Thoracic aorta (tissue), 2 donors: ENCODE results near the gene FNDC4. TPM values are rescaled to one million over a fixed set of nuclear protein-coding genes. Genes with fewer than 3 reads are reported as not detected.

ENCODE experiments used
- ATAC-seq: fragments of 150-250 bp; one replicate; pipeline ENCODE4 v1.8.0; 2017; ENCODE audit warnings: low read depth; ENCODE audit not compliant: insufficient number of reproducible peaks, low FRiP score
- DNase-seq: peaks from one replicate; pipeline ENCODE4 v3.0.0-alpha.2; 2020; ENCODE audit warnings: low spot score
- H3K27ac ChIP-seq, 2 donors: fragments of 200-600 bp; sonication (generic); 1 replicate in 1 of 2; 2 replicates in 1 of 2; pipeline ENCODE4 v1.5.1; 2016; ENCODE audit warnings: mild to moderate bottlenecking in 2 of 2, moderate library complexity in 2 of 2
- H3K27me3 ChIP-seq: fragments of 200-600 bp; sonication (generic); replicated peaks from 2 replicates; pipeline ENCODE4 v1.6.0; 2016; ENCODE audit warnings: mild to moderate bottlenecking; ENCODE audit not compliant: insufficient read depth
- H3K36me3 ChIP-seq: fragments of 200-600 bp; sonication (generic); one replicate; pipeline ENCODE4 v1.5.1; 2016
- H3K4me1 ChIP-seq, 2 donors: fragments of 200-600 bp; sonication (generic); 1 replicate in 1 of 2; 2 replicates in 1 of 2; pipeline versions ENCODE4 v1.5.1 to v1.6.0; 2016; ENCODE audit warnings: low read depth in 2 of 2, mild to moderate bottlenecking in 1 of 2; ENCODE audit not compliant: control insufficient read depth in 1 of 2
- H3K4me3 ChIP-seq: fragments of 200-600 bp; sonication (generic); 2 replicates; pipeline ENCODE4 v1.5.1; 2016; ENCODE audit warnings: mild to moderate bottlenecking
- H3K9me3 ChIP-seq: fragments of 200-600 bp; sonication (generic); 2 replicates; pipeline ENCODE4 v1.5.1; 2016
- total RNA-seq, 2 donors: library from RNA; depleted of rRNA; stranded (reverse); fragments of >200 nt; gene quantifications; one replicate each; pipeline versions ENCODE4 v1.1.0 to v1.2.3, GENCODE V29; 2016
- TF ChIP-seq, protein P1 (sequence below): fragments of 200-600 bp; sonication (generic); IDR thresholded peaks from one replicate; pipeline ENCODE4 v1.5.1; 2019; ENCODE audit warnings: antibody characterized with exemption

The FNDC4 gene
- total RNA-seq, 2 donors from 2014 or later: 32.9 to 37.1 TPM

DNA sequence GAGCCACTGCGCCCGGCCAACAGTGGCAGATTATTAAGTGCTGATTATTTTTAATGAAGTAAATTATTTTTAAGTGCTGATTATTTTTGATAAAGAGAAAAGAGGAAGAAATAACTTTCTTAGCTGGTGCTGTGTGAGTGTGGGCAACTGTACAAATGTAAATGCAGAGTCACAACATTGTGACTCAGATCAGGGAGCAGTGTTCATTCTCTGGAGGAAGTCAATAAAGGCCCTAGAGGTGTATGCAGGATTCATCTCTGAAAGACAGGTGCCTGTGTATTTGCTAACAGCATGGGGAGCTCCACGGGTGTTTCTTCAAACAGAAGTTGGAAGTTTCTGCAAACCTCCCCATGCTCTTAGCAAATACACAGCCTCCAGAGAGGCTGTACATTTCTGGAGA, 46.6 kb downstream of the FNDC4 start:
- ATAC-seq (no peak), DNase-seq (no peak)
- Histone ChIP-seq H3K4me3 (no peak overlapping the region), H3K4me1 (no peaks in the 10 kb centered on the region), H3K27ac (no peak overlapping the region), H3K36me3 (peaks cover 21% of the 10 kb centered on the region), H3K9me3 (no peaks in the 10 kb centered on the region), H3K27me3 (no peaks in the 10 kb centered on the region)
- TF ChIP-seq, protein P1, sequence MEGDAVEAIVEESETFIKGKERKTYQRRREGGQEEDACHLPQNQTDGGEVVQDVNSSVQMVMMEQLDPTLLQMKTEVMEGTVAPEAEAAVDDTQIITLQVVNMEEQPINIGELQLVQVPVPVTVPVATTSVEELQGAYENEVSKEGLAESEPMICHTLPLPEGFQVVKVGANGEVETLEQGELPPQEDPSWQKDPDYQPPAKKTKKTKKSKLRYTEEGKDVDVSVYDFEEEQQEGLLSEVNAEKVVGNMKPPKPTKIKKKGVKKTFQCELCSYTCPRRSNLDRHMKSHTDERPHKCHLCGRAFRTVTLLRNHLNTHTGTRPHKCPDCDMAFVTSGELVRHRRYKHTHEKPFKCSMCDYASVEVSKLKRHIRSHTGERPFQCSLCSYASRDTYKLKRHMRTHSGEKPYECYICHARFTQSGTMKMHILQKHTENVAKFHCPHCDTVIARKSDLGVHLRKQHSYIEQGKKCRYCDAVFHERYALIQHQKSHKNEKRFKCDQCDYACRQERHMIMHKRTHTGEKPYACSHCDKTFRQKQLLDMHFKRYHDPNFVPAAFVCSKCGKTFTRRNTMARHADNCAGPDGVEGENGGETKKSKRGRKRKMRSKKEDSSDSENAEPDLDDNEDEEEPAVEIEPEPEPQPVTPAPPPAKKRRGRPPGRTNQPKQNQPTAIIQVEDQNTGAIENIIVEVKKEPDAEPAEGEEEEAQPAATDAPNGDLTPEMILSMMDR: no peak

DNA sequence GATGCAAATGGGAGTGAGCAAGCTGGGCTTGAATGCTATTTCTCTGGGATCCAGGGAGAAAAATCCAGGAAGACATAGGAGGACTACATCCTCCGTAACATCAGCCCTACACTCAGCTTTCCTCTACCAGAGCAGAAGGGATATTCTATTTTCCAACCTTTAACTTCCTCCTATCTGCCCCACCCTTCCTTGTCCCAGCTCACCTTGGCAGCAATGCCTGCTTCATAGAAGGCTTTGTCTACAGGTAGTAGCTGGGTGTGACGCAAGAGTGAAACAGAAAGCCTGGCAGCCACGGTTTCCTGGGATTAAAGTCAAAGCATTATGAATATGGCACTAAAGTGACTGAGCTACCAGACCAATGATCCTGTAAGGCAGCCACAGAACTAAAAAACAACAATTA, 48.9 kb downstream of the FNDC4 start:
- Histone ChIP-seq H3K4me1 (peaks cover 0 to 13% of the 10 kb centered on the region in 2 donors), H3K27me3 (no peaks in the 10 kb centered on the region), H3K36me3 (peaks cover 24% of the 10 kb centered on the region), H3K9me3 (no peaks in the 10 kb centered on the region), H3K4me3 (no peak overlapping the region), H3K27ac (no peak overlapping the region)
- DNase-seq: no peak
- ATAC-seq: no peak
- TF ChIP-seq, protein P1: no peak

- peaks cover 28% of the 10 kb centered on the region for H3K36me3 ChIP-seq
- H3K4me1 ChIP-seq: peaks cover 0 to 13% of the 10 kb centered on the region in 2 donors
- no peak overlapping the region for H3K27ac ChIP-seq
- H3K9me3 ChIP-seq: no peaks in the 10 kb centered on the region
- H3K4me3 ChIP-seq: no peak overlapping the region
- no peak for DNase-seq
- TF ChIP-seq, protein P1: no peak
- H3K27me3 ChIP-seq: no peaks in the 10 kb centered on the region
- no peak for ATAC-seq
Observed at GRCh38 chr2:27445615-27446014, 49.4 kb downstream of the FNDC4 start.

- Histone ChIP-seq H3K27ac (no peak overlapping the region), H3K9me3 (no peaks in the 10 kb centered on the region), H3K4me1 (peaks cover 0 to 13% of the 10 kb centered on the region in 2 donors), H3K4me3 (no peak overlapping the region), H3K36me3 (peaks cover 32% of the 10 kb centered on the region), H3K27me3 (no peaks in the 10 kb centered on the region)
- TF ChIP-seq, protein P1: no peak
- ATAC-seq (no peak), DNase-seq (no peak)
Observed at GRCh38 chr2:27445155-27445554, 49.8 kb downstream of the FNDC4 start.

DNA sequence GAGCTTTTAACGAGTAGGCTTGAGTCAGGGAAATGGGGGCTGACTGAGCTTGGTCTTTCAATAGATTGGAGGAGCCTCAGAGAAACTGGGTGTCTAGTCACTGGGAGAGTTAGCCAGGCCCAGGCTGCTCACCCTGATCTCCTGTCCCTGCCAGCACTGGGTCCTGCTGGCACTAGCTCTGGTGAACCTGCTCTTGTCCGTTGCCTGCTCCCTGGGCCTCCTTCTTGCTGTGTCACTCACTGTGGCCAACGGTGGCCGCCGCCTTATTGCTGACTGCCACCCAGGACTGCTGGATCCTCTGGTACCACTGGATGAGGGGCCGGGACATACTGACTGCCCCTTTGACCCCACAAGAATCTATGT, 52.1 kb downstream of the FNDC4 start:
- H3K9me3 ChIP-seq: no peaks in the 10 kb centered on the region
- DNase-seq (no peak), ATAC-seq (no peak)
- peak overlapping the region; percentile 3 to 65 for H3K27ac ChIP-seq
- no peak overlapping the region for H3K4me3 ChIP-seq
- TF ChIP-seq, protein P1: no peak
- H3K4me1 ChIP-seq: peaks cover 0 to 13% of the 10 kb centered on the region in 2 donors
- no peaks in the 10 kb centered on the region for H3K27me3 ChIP-seq
- H3K36me3 ChIP-seq: peaks cover 41% of the 10 kb centered on the region
